Activated naive CD4-positive, alpha-beta T cell treated with Interleukin-2 at 50 U/mL for 16 hours (primary cell): ENCODE results near the gene EGF.
"Not testable (repeated sequence)": the region's sequence is repeated elsewhere in the genome, so short reads cannot be mapped to it uniquely, and the experiment has no call there.

Experiments used
- DNase-seq: peaks from one replicate; pipeline ENCODE4 v3.0.0-alpha.2; 2020

The EGF gene

DNA sequence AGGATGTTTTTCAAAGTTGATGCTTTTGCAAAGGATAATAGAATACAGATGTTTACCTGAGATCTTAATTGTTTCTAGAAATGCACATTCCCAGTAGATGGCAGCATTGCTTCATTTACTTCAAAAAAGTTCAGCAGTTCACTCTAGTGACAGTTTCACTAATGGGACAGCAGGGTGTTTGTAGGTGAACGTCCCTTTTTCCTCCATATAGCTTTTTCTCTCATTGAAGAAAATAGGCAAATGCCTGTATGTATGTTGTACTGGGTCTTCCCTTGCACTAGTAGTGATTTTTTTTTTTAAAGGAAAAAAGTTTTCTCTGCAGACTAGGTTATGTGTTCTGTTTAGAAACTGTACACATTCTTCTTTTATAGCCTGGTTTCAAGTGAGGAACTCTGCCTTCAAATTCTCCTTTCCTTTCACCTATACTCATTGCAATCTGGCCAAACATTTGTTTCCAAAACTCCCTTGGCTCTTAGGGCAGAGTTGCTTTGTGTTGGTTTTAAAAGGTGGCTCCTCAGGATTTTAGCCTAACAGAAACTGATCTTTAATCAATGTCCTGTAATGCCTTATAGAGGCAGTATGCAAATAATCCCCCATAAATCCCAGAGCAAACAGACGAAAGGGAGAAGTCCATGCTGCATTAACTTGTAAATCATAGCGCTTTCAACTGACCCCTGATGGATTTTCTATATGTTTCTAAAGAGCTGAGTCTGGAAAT, 86.3 kb downstream of the EGF start:
- DNase-seq = no peak

DNA sequence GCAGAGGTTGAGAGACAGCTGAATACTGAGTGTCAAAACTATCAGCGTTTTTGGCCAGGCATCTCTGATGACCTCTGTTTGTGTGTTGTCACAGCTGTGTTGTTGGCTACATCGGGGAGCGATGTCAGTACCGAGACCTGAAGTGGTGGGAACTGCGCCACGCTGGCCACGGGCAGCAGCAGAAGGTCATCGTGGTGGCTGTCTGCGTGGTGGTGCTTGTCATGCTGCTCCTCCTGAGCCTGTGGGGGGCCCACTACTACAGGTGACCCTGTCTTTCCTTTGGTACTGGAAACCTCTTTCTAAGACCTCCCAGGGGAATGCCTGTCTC, 86.9 kb downstream of the EGF start:
- DNase-seq = no peak

DNA sequence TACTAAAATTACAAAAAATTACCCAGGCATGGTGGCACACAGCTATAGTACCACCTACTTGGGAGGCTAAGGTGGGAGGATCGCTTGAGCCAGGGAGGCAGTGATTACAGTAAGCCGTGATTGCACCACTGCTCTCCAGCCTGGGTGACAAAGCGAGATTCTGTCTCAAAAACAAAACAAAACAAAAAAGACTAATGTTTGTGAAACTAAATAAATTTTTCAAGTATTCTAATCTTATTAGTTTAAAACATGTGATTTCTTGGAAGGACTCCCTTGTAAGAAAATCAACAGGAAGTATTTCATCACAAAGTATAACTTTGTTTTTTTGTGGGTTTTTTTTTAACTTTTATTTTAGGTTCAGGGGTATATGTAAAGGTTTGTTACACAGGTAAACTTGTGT, 89.6 kb downstream of the EGF start:
- DNase-seq = no peak

DNA sequence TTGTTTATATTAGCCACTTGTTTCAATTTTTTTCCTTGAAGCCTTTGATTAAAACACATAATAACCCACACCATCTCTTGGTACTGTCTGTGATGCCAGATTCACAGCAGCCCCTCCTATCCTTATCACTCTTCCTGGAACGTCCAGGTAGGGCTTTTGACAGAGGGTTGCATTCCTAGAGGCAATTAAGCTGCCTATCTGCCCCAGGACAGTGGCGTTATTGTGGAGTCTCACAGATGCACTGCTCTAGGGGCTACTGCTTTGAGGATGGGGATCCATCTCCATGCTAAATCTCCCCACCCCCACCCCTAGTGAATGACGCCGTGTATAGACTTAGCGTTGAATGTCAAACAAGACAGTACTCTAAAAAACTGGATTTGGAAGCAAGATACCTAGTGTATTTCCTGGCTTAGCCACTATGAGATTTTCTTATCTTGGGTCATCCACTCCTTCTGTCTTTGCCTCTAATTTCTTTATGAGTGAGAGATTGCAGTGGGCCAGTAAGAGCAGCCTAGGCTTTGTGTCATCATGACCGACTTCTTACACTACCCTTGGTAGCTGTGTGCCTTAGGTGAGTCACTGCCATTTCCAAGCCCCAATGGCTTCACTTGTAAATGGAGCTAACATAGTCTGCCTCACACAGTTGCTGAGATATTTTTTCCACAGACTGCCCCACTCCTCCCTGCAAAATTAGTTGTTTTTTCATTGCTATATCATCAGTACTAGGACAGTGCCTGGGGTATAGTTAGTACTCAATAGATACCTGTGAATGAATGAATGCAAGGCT, 90.9 kb downstream of the EGF start:
- DNase-seq = no peak

DNA sequence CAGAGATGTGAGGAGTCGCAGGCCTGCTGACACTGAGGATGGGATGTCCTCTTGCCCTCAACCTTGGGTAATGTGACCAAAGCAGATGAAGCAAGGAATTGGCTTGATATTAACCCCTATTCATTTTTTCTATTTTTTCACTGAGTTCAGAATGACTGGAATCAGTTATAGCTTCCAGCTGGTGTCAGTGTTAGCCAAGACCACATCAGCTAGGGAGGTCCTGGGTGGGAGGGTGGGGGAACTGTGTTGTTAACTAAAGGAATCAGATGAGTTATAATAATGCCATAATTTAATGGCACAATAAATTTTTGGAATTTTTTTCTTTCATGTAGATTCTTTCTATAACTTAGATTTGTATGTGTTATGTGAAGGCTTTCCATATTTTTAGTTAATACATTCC, 91.9 kb downstream of the EGF start:
- DNase-seq = no peak

DNA sequence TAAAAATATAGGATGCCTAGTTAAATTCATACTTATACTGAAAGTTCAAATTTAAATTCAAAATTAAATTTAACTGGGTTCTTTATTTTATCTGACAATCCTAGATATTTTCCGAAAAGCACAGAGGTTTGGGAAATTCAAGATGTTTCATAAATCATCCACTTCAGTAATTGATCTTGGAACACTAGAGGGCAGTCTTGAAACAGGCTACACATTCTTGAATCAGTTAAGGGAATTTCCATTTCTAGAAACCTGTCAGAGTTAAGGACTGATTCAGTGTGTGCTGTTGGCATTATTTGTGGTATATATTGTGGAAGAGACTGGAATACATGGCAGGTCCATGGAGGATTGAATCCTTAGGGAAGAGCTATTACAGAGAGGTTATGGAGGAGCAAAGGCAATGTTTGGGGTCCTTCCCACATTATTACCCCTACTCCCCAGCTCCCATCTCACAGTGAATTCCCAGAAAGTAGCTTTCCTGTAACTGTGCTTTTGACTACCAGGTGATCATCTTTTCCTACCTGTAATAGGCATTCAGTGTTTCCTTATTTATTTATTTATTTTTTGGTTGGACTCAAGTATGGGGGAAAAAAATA, 92.9 kb downstream of the EGF start:
- DNase-seq = no peak

DNA sequence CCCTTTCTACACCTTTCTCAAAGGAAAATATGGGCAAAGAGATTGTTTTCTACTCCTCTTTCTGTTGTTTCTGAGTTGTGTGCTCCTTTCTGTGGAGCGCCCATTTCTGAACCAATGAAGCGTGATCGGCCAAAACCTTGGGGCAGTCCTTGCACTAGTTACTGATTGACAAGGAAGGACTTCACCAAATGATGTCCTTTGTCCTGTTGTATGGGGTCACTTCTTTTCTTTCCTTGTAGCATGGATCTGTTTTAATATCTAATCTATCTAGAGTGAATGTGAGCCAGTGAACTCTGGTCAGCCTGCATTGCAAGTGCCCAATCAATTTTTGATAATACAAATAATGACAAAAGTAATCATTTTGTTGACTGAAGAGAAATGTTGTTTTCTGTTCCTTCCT, 94.5 kb downstream of the EGF start:
- no peak for DNase-seq

DNA sequence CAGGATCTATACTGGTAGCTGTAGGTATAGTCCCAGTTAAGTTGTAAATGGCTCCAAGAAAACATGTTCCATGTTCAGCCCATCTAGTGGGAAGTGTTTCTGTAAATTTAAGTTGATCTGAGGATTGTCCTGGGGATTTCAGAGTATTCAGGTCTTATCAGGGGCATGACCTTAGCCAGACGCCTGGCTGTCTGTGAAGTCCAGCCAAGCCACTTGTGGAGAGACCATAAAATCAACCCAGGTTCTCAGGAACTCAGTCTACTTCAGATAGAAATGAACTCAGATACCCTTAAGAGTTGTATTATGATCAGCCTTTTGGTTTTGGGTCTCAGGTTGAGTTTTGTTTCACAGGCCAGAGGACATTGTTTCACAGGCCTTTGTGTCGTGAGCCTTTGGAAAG, 95.9 kb downstream of the EGF start:
- no peak for DNase-seq

DNA sequence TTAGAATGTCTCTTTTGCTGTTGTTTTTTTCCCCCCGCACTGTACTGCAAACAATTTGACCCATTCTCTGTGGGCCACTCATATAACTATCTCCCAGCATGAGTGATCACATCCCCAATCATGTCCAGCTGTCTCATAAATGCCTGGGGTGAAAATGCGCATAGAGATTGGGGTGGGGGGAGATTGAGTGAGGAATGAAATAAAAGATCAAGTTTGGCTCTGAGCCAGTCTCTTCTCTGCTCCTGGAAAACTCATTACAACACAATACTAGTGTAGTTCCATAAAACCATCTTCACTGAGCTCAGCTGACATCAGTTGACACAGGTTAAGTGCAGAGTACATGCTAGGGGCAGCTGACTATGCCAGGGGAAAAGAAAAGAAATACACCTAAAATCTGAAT, 96.9 kb downstream of the EGF start:
- DNase-seq = no peak

DNA sequence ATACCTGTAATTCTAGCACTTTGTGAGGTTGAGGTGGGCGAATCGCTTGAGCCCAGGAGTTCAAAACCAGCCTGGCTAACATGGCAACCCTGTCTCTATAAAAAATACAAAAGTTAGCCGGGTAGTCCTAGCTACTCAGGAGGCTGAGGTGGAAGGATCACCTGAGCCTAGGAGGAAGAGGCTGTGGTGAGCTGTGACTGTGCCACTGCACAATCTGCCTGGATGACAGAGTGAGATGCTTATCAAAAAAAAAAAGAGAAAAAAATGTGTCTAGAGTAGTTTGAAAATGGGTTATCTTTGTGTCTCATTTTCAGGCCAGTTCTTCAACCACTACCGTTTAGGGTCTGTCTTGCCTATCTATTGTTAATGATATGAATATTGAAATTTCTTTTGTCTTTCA, 98.1 kb downstream of the EGF start:
- no peak for DNase-seq

DNA sequence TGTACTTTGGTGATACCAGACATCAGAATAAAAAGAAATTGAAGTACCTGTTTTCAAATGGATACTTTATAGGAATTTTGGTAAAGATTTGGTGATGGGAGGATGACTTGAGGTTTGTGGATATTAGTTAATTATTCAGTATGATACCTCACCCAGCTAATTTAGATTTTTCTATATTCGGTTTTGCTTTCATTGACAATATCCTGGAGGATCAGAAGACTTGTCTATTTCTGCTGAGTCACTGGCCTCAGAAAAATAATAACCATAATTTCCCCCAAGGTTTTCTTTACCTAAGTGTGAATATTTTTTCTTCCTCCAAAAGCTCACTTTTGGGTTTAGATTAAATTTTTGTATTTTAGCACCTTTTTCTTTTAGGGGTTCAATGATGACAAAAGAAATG, 100.2 kb downstream of the EGF start:
- DNase-seq = no peak

DNA sequence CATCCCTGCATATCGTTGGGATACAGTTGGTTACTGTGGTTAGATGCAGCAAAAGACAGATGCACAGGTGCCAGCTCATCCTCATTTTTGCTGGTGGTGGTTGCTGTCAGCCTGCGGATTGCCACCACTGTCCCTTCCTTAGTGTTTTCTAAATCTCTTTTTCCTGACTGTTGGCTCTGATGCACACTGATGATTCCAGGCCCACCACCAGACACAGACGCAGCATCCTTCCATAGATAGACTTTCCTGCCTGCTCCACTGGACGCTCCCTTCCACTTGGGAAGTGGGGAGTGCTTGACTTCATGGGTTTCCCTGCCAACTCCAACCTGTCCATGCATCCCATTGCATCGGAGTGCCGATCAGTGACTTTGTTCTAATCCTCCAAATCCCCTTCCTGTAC, 101.5 kb downstream of the EGF start:
- no peak for DNase-seq

DNA sequence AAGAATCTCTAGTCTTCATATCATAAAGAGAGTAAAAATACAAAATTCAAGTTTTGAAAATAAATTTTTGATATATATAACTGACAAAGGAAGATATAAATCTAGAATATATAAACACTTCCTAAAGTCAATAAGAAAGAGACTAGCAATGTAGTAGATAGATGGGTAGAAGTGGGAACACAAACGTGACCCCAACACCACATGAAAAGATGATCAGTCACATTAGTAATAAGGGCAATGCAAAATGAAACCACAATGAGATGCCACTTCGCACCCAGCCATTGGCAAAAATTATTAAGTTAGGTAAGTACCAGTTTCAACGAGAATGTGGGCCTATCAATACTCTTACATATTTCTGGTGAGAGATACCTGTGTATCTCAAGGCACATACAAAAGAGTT, 106.5 kb downstream of the EGF start:
- DNase-seq = no peak

DNA sequence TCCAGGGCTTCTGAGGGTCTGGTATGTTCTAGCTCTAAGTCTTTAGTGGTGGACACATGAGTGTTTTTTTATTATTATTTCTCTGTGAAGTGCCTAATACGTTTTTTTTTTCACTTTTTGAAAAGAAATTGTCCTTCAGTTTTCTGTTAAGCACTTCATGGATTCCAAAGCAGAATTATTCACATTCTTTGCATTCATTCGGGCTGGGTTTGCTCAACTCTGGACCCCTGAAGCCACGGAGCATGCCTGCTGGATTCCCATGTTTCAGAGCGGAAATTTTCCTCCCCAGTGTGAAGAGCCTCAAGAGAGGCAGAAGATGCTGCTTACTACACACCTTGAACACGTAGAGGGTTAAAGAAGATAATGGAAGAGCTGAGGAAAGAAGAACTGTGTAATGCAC, 107.5 kb downstream of the EGF start:
- no peak for DNase-seq

DNA sequence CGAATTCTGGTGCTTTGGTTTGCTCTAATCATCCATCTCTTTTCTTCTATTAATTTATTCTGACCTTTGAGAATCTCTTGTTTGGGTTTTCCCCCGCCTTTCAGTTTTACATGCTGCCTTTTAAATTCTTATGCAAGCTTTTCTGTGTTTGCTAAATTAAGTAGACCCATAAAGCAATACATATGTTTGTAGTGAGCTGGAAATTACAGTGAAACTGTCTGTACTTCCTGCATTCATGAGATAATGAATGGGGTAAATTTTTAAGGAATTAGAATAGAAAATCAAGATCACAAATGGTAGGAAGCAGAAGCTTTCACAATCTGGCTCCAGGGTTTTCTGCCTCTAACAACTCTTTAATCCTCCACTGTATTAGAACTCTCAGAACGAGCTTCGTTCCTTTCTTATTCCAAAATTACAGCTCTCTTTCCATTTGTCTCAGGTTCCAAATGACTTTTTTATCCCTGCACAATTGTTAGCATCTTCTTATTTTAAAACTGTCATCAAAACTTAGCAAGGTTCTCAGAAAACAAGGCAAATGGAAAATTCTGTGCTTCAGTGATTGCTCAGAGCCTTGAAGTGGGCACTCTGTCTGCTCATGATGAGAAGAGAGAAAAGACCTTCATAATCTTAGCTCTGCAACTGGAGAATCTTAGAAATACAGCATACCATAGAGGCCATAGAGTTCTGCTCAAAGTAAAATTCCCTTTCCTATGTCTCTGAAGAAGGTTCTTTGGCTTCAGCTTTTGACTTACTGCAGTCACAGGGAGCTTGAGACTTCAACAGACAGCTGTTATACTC, 108.2 kb downstream of the EGF start:
- DNase-seq = no peak

DNA sequence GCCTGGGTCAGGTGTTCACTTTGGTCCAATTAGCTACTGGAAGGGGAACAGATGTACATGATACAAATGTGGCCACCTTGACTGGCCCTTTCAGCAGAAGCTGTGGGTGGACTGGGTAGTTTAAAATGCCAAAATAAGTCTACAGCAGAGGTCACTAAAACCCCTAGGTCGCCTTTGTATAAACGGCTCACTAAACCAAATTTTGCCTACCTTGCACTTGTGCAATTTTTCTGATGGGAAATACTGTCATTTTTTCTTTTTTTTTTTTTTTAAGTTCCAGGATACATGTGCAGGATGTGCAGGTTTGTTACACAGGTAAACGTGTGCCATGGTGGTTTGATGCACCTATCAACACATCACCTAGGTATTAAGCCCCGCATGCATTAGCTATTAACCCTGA, 109.8 kb downstream of the EGF start:
- DNase-seq = no peak

DNA sequence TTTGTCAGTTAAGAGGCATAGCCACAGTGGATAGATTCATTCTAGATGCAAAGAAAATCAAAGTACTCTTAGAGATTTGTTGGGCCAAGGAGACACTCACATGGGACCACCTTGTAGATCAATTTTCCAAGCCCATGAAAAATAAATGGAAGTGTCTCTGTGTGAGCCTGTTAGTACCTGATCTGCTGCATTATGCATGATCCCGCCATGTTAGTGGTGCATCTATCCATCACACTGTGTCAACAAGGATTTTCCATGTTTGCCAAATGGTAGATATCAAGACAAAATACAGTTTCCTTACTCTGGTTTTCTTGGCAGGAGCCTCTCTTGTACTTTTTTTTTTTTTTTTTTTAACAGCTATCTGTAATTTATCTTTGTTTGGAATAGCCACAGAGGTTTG, 112.4 kb downstream of the EGF start:
- no peak for DNase-seq

DNA sequence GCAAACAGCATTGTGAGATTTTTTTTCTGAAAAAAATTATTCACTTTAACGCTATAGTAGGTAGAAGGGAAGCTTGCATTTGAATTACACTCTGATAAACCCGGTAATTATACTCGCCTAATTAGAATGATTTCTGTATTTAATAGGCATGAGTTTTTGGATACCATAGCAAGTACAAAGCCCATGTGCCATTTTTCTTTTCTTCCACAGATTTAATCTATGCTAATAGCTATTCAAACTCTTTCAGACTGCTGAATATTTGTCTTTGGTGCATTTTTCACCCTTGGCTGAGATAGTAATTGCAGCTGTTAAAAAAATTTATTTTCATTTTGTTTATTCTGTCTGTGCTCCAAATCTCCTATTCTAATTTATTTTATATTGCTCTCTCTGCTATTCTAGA, 113.0 kb downstream of the EGF start:
- DNase-seq = no peak

DNA sequence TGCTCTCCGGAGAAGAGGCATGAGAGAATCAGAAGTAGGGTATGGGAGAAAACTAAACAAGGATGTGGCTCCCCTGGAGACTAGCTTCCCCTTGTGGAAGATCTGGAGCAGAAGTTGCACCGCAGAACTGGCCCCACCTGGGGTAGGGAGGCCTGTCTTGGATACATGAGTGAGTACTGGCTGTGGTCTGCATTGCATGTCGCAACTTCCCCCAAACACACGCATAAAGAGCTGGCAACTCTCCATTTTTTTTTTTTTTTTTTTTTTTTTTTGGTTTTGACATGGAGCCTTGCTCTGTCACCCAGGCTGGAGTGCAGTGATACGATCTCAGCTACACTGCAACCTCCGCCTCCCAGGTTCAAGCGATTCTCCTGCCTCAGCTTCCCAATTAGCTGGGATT, 119.9 kb downstream of the EGF start:
- no peak for DNase-seq

DNA sequence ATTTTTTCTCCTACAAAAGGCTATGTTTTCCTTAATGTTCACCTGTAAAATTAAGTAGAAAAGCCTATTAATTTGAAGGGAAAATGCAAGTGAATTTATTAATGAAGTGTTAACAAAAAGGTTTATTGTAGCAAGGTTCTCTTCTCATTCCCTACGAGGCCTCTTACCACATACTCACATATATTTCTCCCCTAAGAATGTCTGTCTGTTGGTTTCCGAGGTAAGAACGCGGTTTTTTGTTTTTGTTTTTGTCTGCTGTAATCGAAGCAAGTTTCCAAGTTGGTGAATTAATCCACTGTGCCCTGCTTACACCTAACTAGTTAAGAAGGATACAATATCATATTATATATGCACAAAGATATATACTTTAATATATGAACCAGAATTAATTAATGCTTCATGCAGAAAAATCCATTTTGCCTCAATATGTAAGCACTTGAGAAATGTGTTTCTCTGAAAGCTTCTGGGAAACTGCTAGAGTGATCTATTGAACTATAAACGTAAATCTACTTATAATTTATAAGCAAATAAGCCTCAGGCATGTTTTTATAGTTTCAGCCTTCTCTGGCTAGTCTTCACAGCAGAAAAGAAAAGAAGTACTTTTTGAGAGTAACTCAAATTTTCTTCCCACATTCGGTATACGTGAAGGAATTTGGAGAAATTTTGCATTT, 120.8 kb downstream of the EGF start:
- no peak for DNase-seq

DNA sequence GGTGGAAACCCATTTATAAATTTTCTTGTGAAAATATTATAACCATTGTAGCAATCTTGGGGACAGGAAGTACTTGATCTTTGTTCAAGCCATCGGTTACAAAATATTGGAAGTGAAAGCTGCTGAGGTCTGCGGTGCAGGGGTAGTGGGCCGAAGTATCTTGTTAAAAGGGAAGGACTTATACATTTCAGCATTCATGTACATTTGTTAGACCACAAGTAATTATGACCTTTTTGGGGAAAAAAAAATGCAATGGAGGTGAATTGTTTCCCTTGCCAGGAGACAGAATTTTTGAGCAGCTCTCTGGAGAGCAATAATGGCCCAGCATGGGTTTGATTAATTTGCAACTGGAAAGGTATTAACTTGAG, 121.3 kb downstream of the EGF start:
- no peak for DNase-seq

DNA sequence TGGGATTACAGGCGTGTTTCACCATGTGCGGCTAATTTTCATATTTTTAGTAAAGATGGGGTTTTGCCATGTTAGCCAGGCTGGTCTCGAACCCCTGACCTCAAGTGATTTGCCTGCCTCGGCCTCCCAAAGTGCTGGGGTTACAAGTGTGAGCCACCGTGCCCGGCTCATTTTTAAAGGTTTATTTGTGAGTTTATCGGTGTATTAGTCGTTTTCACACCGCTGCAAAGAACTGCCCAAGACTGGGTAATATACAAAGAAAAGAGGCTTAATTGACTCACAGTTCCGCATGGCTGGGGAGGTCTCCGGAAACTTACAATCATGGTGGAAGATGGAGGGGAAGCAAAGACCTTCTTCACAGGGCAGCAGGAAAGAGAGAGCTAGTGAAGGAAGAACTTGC, 126.5 kb downstream of the EGF start:
- DNase-seq = not testable (repeated sequence)

DNA sequence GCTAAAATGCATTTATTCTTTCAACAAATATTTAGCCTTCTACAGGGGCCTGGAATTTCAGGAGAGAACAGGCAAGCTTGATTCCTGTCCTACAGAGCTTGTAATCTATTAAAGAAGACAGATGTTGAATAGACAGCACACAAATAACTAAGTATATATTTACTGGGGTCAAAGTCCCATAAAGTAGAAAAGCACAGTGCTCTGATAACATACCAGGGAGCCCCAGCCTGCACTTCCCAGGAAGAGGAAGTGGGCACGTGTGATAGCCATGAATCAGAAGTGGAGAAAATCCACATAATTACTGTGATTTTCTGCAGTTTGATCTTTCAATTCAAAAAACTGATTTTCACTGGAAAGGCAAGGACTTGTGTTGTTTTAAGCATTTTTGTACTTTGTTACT, 129.1 kb downstream of the EGF start:
- DNase-seq = no peak
